Panc1 (cell line): ENCODE data around the gene PROSER3. TPM values are rescaled to one million over a fixed set of nuclear protein-coding genes. Genes with fewer than 3 reads are reported as not detected.

Experiments
- ATAC-seq: fragments of 200-7000 bp; cut with Tn5 transposase; 2 replicates; pipeline ENCODE4 v1.9.1; 2020; ENCODE audit warnings: mild to moderate bottlenecking, moderate library complexity
- BruUV-seq: library from RNA; stranded (reverse); fragments of 400-500 nt; replicated peaks from 2 replicates; lab custom pipeline; 2021; lab: Mats Ljungman, UMichigan
- CTCF ChIA-PET: fragments of 300-600 bp; sonication (Branson Sonifier 250); formaldehyde crosslinking; loops from one replicate; lab custom pipeline; 2022; ENCODE audit warnings: antibody characterized with exemption; lab: Charles Lee
- POLR2A ChIA-PET: fragments of 300-600 bp; sonication (Branson Sonifier 250); formaldehyde crosslinking; loops from one replicate; lab custom pipeline; 2022; ENCODE audit warnings: antibody characterized with exemption; lab: Charles Lee
- DNase-seq: peaks from one replicate; pipeline ENCODE4 v3.0.0-alpha.2; 2010; ENCODE audit warnings: low read depth, low spot score
- H3K27ac ChIP-seq: 2 replicates; pipeline ENCODE4 v1.5.1; 2011; ENCODE audit warnings: mild to moderate bottlenecking, low read length, inconsistent platforms
- H3K27me3 ChIP-seq: fragments of 200-500 bp; sonication (Bioruptor generic); 2 replicates; pipeline ENCODE4 v1.6.0; 2014; ENCODE audit warnings: low read length, inconsistent platforms; ENCODE audit not compliant: control insufficient read depth, insufficient read depth
- H3K36me3 ChIP-seq: fragments of 200-500 bp; sonication (Bioruptor generic); 2 replicates; pipeline ENCODE4 v1.5.1; 2014; ENCODE audit warnings: inconsistent platforms, mild to moderate bottlenecking, low read length, moderate library complexity; ENCODE audit not compliant: control insufficient read depth, insufficient read depth
- H3K4me1 ChIP-seq: 2 replicates; pipeline ENCODE4 v1.5.1; 2011; ENCODE audit warnings: inconsistent platforms, mild to moderate bottlenecking, low read length, moderate library complexity; ENCODE audit not compliant: control insufficient read depth, insufficient read depth
- H3K4me3 ChIP-seq, 2 experiments: 2 replicates each; pipeline ENCODE4 v1.5.1; 2011 to 2012; ENCODE audit warnings: low read depth in 2 of 2, low read length in 2 of 2, mild to moderate bottlenecking in 2 of 2, inconsistent platforms in 1 of 2, moderate library complexity in 1 of 2
- H3K9me3 ChIP-seq: fragments of 200-500 bp; sonication (Bioruptor generic); 2 replicates; pipeline ENCODE4 v1.5.1; 2014; ENCODE audit warnings: low read depth, mild to moderate bottlenecking, inconsistent platforms, low read length, moderate library complexity; ENCODE audit not compliant: control insufficient read depth, insufficient read depth
- POLR2AphosphoS5 ChIP-seq: IDR thresholded peaks from 2 replicates; pipeline ENCODE4 v1.6.1; 2012; ENCODE audit warnings: mild to moderate bottlenecking, low read depth, low read length, moderate library complexity
- SIN3A ChIP-seq: IDR thresholded peaks from 2 replicates; pipeline ENCODE4 v1.6.1; 2012; ENCODE audit warnings: low read depth, mild to moderate bottlenecking, low read length, moderate library complexity, borderline replicate concordance; ENCODE audit not compliant: insufficient read depth
- TCF7L2 ChIP-seq: IDR thresholded peaks from 2 replicates; pipeline ENCODE4 v1.6.1; 2011; ENCODE audit warnings: mild to moderate bottlenecking, low read depth, low read length, inconsistent platforms
- in situ Hi-C: cut with HindIII; loops from 2 replicates; pipeline ENCODE4 v1.10.0; 2016; ENCODE audit warnings: low sequenced_read_pairs, low pct_unique_long_range_greater_than_20kb
- intact Hi-C: fragments of 100-400 bp; cut with micrococcal nuclease; formaldehyde crosslinking; loops from one replicate; pipeline ENCODE4 v1.10.0; 2022; ENCODE audit not compliant: unreplicated experiment
- total RNA-seq: library from RNA; stranded (reverse); gene quantifications from one replicate; pipeline ENCODE4 v1.2.1, GENCODE V29; 2021; ENCODE audit not compliant: unreplicated experiment
- TF ChIP-seq, protein P1 (sequence below), 2 experiments: IDR thresholded peaks; 2 replicates each; pipeline ENCODE4 v1.6.1; 2011 to 2012; ENCODE audit warnings: low read depth in 2 of 2, control low read depth in 1 of 2, low read length in 1 of 2, mild to moderate bottlenecking in 1 of 2, moderate library complexity in 1 of 2; ENCODE audit not compliant: insufficient read depth in 1 of 2
- TF ChIP-seq, protein P2 (sequence below): fragments of 450-650 bp; IDR thresholded peaks from 2 replicates; pipeline ENCODE4 v1.5.1; 2017; ENCODE audit warnings: mild to moderate bottlenecking

Gene PROSER3
- total RNA-seq, 1 experiment from 2014 or later = 63.9 TPM

DNA sequence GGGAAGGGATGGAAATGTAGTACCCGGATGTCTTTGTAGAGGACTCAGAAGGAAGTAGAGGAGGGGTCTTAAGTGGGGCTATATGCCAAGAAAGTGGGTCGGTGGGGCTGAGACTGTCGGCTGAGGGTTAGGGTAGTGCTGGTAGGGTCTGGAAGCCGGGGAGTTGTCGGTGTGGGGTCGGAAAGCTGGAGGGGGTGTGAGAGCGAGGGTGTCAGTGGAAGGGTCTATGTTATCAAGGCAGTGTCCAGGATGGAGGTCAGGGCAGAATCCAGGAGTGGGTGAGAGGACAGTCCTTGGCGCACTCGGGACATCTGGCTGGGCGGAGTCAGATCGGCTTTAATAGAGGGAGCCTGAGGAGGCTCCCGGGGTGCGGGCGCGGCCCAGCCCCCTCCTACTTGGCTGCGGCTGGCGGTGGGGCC is 2.8 kb upstream of the PROSER3 start:
- H3K9me3 ChIP-seq = no peaks in the 10 kb centered on the region
- H3K4me1 ChIP-seq = peaks cover 16% of the 10 kb centered on the region
- intact Hi-C loops (no loop called here), in situ Hi-C loops (no loop called here)
- H3K4me3 ChIP-seq = no peak overlapping the region
- H3K27ac ChIP-seq = no peak overlapping the region
- no TSS peak for BruUV-seq
- no peaks in the 10 kb centered on the region for H3K27me3 ChIP-seq
- ChIA-PET CTCF (no interaction called here), POLR2A (no interaction called here)
- no peak for ATAC-seq
- no peak for DNase-seq
- TF ChIP-seq, protein P1, sequence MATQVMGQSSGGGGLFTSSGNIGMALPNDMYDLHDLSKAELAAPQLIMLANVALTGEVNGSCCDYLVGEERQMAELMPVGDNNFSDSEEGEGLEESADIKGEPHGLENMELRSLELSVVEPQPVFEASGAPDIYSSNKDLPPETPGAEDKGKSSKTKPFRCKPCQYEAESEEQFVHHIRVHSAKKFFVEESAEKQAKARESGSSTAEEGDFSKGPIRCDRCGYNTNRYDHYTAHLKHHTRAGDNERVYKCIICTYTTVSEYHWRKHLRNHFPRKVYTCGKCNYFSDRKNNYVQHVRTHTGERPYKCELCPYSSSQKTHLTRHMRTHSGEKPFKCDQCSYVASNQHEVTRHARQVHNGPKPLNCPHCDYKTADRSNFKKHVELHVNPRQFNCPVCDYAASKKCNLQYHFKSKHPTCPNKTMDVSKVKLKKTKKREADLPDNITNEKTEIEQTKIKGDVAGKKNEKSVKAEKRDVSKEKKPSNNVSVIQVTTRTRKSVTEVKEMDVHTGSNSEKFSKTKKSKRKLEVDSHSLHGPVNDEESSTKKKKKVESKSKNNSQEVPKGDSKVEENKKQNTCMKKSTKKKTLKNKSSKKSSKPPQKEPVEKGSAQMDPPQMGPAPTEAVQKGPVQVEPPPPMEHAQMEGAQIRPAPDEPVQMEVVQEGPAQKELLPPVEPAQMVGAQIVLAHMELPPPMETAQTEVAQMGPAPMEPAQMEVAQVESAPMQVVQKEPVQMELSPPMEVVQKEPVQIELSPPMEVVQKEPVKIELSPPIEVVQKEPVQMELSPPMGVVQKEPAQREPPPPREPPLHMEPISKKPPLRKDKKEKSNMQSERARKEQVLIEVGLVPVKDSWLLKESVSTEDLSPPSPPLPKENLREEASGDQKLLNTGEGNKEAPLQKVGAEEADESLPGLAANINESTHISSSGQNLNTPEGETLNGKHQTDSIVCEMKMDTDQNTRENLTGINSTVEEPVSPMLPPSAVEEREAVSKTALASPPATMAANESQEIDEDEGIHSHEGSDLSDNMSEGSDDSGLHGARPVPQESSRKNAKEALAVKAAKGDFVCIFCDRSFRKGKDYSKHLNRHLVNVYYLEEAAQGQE (IDR thresholded peaks at IDR 0.05; ENCODE audit: insufficient read depth in 1 of 2, low read depth in 2 of 2, low read length in 1 of 2) = no peak
- TF ChIP-seq TCF7L2 (no peak), SIN3A (no peak), POLR2AphosphoS5 (no peak)
- TF ChIP-seq, protein P2, sequence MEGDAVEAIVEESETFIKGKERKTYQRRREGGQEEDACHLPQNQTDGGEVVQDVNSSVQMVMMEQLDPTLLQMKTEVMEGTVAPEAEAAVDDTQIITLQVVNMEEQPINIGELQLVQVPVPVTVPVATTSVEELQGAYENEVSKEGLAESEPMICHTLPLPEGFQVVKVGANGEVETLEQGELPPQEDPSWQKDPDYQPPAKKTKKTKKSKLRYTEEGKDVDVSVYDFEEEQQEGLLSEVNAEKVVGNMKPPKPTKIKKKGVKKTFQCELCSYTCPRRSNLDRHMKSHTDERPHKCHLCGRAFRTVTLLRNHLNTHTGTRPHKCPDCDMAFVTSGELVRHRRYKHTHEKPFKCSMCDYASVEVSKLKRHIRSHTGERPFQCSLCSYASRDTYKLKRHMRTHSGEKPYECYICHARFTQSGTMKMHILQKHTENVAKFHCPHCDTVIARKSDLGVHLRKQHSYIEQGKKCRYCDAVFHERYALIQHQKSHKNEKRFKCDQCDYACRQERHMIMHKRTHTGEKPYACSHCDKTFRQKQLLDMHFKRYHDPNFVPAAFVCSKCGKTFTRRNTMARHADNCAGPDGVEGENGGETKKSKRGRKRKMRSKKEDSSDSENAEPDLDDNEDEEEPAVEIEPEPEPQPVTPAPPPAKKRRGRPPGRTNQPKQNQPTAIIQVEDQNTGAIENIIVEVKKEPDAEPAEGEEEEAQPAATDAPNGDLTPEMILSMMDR = no peak
- no peaks in the 10 kb centered on the region for H3K36me3 ChIP-seq

DNA sequence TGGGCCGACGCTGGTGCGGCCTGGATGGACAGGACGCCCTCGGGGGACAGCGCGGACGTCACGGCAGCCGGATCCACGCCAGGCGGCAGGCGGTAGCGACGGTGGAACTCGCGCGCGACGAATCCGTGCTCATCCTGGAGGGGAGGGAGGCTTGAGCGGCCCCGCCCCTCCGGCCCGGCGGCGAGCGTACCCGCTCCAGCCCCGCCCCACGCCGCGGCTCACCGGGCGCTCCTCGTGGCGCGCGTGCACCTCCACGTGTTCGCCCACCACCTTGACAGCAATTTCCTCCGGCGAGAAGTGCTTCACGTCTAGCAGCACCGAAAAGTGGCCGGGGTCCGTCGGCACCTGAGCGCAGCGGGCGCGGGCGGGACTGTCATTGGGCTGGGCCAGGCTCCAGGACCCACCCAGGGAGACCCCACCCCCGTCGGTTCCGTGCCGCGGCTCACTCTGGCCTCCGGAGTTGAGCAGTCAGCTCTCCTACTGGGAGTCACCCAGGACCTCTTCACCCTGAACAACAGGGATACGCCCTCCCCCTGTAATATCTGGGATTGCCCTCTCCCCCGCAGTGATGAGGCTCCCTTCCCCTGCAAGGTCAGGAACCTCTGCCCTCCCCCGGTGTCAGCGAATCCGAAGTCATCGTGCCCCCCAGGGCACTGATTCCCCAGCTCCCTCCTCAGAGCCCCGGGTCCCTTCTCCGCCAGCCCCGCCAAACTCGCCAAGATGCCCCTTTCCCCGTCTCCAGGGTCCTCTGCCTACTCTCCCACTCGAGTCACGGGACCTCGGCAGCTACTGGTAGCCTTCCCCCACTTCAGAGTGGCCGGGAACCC is 2.2 kb upstream of the PROSER3 start:
- BruUV-seq = no TSS peak
- ChIA-PET CTCF (no interaction called here), POLR2A (no interaction called here)
- Histone ChIP-seq H3K27me3 (no peaks in the 10 kb centered on the region), H3K9me3 (no peaks in the 10 kb centered on the region), H3K4me1 (peaks cover 16% of the 10 kb centered on the region), H3K4me3 (no peak overlapping the region), H3K27ac (no peak overlapping the region), H3K36me3 (no peaks in the 10 kb centered on the region)
- ATAC-seq (no peak), DNase-seq (no peak)
- in situ Hi-C loops (no loop called here), intact Hi-C loops (no loop called here)
- TF ChIP-seq TCF7L2 = no peak
- TF ChIP-seq, protein P2 = no peak
- TF ChIP-seq, protein P1 (IDR thresholded peaks at IDR 0.05; ENCODE audit: insufficient read depth in 1 of 2, low read depth in 2 of 2, low read length in 1 of 2) = no peak
- TF ChIP-seq SIN3A = no peak
- TF ChIP-seq POLR2AphosphoS5 = no peak
